ENCODE data around the gene FAM149A. TPM values are rescaled to one million over a fixed set of nuclear protein-coding genes. Genes with fewer than 3 reads are reported as not detected.
A peak's percentile ranks its signal among the peaks of the same experiment; 100 is the strongest.

FAM149A gene
- total RNA-seq, 2 experiments from 2014 or later = not detected

DNA sequence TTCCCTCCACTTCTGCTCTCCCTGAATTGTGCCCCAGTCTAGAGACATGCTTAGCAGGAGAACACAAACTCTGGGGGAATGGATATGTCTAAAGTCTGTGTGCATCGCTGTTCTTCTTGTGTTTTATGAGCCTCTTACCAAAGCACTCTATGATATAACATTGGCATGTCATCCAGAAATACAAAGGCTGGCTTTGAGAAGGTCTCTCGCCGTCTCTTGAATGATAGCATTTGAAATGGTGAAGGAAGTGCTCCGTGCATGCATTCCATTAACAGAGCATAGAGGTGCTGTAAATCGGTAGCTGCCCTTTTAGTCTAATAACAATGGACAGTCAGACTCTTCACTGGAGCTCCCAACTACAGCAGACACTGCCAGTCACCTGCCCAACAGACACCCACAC lies 7.1 kb upstream of the FAM149A start:
- no peak for DNase-seq (ENCODE audit: low spot score)
- Histone ChIP-seq H3K4me1 (ENCODE audit: insufficient read depth, low read length, poor library complexity, severe bottlenecking) (no peaks in the 10 kb centered on the region), H3K79me2 (ENCODE audit: insufficient read depth, low read depth, low read length) (no peaks in the 10 kb centered on the region), H2AFZ (ENCODE audit: low read length) (no peak overlapping the region), H3K9me2 (ENCODE audit: insufficient read depth, low read length) (no peaks in the 10 kb centered on the region), H4K20me1 (ENCODE audit: insufficient read depth, low read length) (no peaks in the 10 kb centered on the region), H3K4me2 (ENCODE audit: low read length) (no peak overlapping the region), H3K27ac (ENCODE audit: low read depth, low read length, poor library complexity, severe bottlenecking) (no peak overlapping the region), H3K9me3 (ENCODE audit: low read length) (no peaks in the 10 kb centered on the region), H3K36me3 (ENCODE audit: insufficient read depth, low read length) (no peaks in the 10 kb centered on the region), H3K4me3 (ENCODE audit: low read depth, low read length, poor library complexity, severe bottlenecking) (no peak overlapping the region)
- POLR2A ChIA-PET = no interaction called here
- TF ChIP-seq EZH2phosphoT487 (IDR thresholded peaks at IDR 0.05; ENCODE audit: borderline replicate concordance, low read depth, low read length) = no peak
- TF ChIP-seq, protein P1, sequence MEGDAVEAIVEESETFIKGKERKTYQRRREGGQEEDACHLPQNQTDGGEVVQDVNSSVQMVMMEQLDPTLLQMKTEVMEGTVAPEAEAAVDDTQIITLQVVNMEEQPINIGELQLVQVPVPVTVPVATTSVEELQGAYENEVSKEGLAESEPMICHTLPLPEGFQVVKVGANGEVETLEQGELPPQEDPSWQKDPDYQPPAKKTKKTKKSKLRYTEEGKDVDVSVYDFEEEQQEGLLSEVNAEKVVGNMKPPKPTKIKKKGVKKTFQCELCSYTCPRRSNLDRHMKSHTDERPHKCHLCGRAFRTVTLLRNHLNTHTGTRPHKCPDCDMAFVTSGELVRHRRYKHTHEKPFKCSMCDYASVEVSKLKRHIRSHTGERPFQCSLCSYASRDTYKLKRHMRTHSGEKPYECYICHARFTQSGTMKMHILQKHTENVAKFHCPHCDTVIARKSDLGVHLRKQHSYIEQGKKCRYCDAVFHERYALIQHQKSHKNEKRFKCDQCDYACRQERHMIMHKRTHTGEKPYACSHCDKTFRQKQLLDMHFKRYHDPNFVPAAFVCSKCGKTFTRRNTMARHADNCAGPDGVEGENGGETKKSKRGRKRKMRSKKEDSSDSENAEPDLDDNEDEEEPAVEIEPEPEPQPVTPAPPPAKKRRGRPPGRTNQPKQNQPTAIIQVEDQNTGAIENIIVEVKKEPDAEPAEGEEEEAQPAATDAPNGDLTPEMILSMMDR (conservative IDR thresholded peaks at IDR 0.05; ENCODE audit: low read length) = no peak
- intact Hi-C loops (cut with micrococcal nuclease; ENCODE audit: unreplicated experiment) = no loop called here
- CTCF ChIA-PET (ENCODE audit: unreplicated experiment) = no interaction called here
- BruUV-seq (replicated peaks) = no TSS peak

DNA sequence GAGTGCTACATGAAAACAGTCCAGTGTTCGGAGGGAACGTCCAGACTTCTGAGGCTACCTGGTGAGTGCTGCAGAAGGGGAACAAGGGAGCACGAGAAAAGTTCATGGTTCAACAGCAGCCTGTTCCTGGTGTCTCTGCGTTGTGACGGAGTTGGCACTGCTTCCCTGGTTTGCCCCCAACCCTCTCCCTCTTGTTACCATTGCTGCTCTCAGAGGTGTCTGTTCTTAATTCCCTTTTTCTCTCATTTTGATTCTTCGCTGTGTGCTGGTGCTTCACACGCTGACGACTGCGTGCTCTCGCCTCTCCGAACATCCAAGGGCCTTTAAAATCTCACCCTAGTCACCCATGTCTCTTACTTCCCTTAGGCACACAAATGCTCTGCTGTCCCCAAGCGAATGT lies 1.6 kb upstream of the FAM149A start:
- no peak overlapping the region for H3K4me3 ChIP-seq (ENCODE audit: low read depth, low read length, poor library complexity, severe bottlenecking)
- no peak for DNase-seq (ENCODE audit: low spot score)
- H3K4me1 ChIP-seq (ENCODE audit: insufficient read depth, low read length, poor library complexity, severe bottlenecking) = no peaks in the 10 kb centered on the region
- TF ChIP-seq, protein P1 (conservative IDR thresholded peaks at IDR 0.05; ENCODE audit: low read length) = no peak
- TF ChIP-seq EZH2phosphoT487 (IDR thresholded peaks at IDR 0.05; ENCODE audit: borderline replicate concordance, low read depth, low read length) = no peak
- no peaks in the 10 kb centered on the region for H3K9me3 ChIP-seq (ENCODE audit: low read length)
- H3K79me2 ChIP-seq (ENCODE audit: insufficient read depth, low read depth, low read length) = no peaks in the 10 kb centered on the region
- H3K27ac ChIP-seq (ENCODE audit: low read depth, low read length, poor library complexity, severe bottlenecking) = no peak overlapping the region
- no peak overlapping the region for H3K4me2 ChIP-seq (ENCODE audit: low read length)
- ChIA-PET POLR2A (no interaction called here), CTCF (ENCODE audit: unreplicated experiment) (no interaction called here)
- H2AFZ ChIP-seq (ENCODE audit: low read length) = no peak overlapping the region
- no TSS peak for BruUV-seq (replicated peaks)
- no peaks in the 10 kb centered on the region for H3K9me2 ChIP-seq (ENCODE audit: insufficient read depth, low read length)
- intact Hi-C loops (cut with micrococcal nuclease; ENCODE audit: unreplicated experiment) = no loop called here
- H4K20me1 ChIP-seq (ENCODE audit: insufficient read depth, low read length) = no peaks in the 10 kb centered on the region
- H3K36me3 ChIP-seq (ENCODE audit: insufficient read depth, low read length) = no peaks in the 10 kb centered on the region

DNA sequence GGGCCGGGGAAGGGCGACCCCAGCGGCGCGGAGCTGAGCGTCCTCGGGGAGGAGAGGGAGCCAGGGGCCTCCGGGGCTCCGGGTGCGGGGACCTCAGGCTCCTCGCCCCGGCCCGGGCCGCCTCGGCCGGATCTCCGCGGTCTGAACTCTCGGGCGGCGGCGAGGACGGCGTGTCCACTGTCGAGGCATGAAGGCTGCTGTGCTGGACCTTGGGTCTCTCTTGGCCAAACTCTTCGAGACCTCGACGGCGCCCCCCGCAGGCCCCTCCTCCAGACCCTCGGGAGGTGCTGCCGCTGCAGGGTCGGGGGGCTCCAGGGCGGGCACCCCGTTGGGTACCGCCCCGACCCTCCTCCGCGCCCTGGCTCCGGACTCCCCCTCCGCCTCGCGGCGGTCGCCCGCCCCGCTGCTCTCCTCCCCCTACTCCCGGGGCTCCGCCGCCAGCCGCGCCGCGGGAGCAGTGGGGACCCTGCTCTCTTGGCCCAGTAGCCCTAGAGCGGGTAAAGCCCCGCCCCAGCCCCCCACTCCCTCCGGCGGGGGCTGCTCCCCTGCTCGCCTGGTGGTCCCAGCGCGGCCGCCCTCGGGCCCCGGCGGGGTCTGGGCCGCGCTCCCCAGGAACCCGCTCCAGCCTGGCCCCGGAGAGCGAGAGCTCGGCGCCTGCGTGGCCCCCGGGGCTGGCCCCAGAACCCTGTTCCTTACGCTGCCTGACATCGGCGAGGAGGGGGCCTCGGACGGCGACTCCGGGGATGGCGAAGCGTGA lies 564 bp downstream of the FAM149A start:
- H3K4me2 ChIP-seq (ENCODE audit: low read length) = peak overlapping the region; percentile 16; the same call in 1 of the 2 replicates
- H3K79me2 ChIP-seq (ENCODE audit: insufficient read depth, low read depth, low read length) = no peaks in the 10 kb centered on the region
- CTCF ChIA-PET (ENCODE audit: unreplicated experiment) = no interaction called here
- H3K4me3 ChIP-seq (ENCODE audit: low read depth, low read length, poor library complexity, severe bottlenecking) = no peak overlapping the region
- no peaks in the 10 kb centered on the region for H3K4me1 ChIP-seq (ENCODE audit: insufficient read depth, low read length, poor library complexity, severe bottlenecking)
- no peaks in the 10 kb centered on the region for H3K36me3 ChIP-seq (ENCODE audit: insufficient read depth, low read length)
- H3K27ac ChIP-seq (ENCODE audit: low read depth, low read length, poor library complexity, severe bottlenecking) = no peak overlapping the region
- H4K20me1 ChIP-seq (ENCODE audit: insufficient read depth, low read length) = no peaks in the 10 kb centered on the region
- BruUV-seq (replicated peaks) = no TSS peak
- H3K9me3 ChIP-seq (ENCODE audit: low read length) = no peaks in the 10 kb centered on the region
- no peak for DNase-seq (ENCODE audit: low spot score)
- intact Hi-C loops (cut with micrococcal nuclease; ENCODE audit: unreplicated experiment) = no loop called here
- H3K9me2 ChIP-seq (ENCODE audit: insufficient read depth, low read length) = no peaks in the 10 kb centered on the region
- POLR2A ChIA-PET = no interaction called here
- TF ChIP-seq, protein P1 (conservative IDR thresholded peaks at IDR 0.05; ENCODE audit: low read length) = 0 out of 2 replicates have a peak, but pooled peaks have one; percentile 18
- TF ChIP-seq EZH2phosphoT487 (IDR thresholded peaks at IDR 0.05; ENCODE audit: borderline replicate concordance, low read depth, low read length) = no peak
- no peak overlapping the region for H2AFZ ChIP-seq (ENCODE audit: low read length)
